Measurements from ENCODE around the gene ABHD16B.

DNA sequence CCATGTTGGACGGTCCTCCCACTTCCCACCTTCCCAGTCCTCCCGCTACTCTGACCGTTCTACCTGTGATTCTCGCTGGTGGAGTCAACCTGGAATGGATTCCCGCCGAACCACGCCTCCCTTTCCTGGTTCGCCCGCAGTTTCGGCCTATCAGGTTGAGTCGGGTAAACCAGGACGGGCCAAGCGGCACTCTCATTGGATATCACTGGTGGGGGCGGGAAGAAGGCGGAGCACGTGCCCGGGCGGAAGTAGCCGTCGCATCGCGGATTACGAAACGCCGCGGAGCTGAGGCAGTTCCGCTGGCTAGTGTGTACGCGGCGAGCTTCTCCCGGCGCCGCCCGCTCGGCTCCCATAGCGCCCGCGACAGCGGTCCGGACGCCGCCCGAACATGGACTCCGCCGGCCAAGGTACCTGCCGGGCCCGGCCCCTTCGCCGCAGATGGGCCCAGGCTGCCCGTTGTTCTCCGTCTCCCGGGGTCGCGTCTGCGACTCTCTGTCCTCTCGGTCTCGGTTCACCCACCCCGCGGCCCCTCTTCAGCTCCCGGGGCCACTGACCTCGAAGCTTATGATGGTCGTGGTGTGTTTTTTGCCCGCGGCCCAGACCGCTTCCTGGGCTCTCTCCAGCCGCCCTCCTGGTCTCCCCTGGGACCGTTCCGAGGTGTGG, 3.8 kb downstream of the ABHD16B start, which contains the start of gene TPD52L2:
- TF ChIP-seq CTCF (conservative IDR thresholded peaks at IDR 0.05; ENCODE audit: low read length) = no peak
- TF ChIP-seq EZH2phosphoT487 (IDR thresholded peaks at IDR 0.05; ENCODE audit: borderline replicate concordance) = no peak
